Measurements from ENCODE around the gene GALNT16.

The GALNT16 gene

GRCh38 chr14:69358233-69358963 lies 98.4 kb downstream of the GALNT16 start:
- peak; percentile 64 for DNase-seq

GRCh38 chr14:69358966-69359365 lies 99.0 kb downstream of the GALNT16 start:
- H3K9me3 Mint-ChIP-seq: no peaks in the 10 kb centered on the region
- no peak for ATAC-seq
- peaks cover 10% of the 10 kb centered on the region for H3K27me3 Mint-ChIP-seq
- H3K4me3 Mint-ChIP-seq: no peak overlapping the region
- H3K36me3 Mint-ChIP-seq (ENCODE audit: low read depth): no peaks in the 10 kb centered on the region
- H3K4me1 Mint-ChIP-seq: peaks cover 37% of the 10 kb centered on the region
- no peak for DNase-seq
- no peak overlapping the region for H3K27ac Mint-ChIP-seq

More at GRCh38 chr14:69358233-69358963, 98.4 kb downstream of the GALNT16 start:
- H3K27ac Mint-ChIP-seq: no peak overlapping the region
- no peaks in the 10 kb centered on the region for H3K9me3 Mint-ChIP-seq
- peak; percentile 93 for ATAC-seq
- H3K4me3 Mint-ChIP-seq: no peak overlapping the region
- peaks cover 40% of the 10 kb centered on the region for H3K4me1 Mint-ChIP-seq
- H3K27me3 Mint-ChIP-seq: peaks cover 10% of the 10 kb centered on the region
- no peaks in the 10 kb centered on the region for H3K36me3 Mint-ChIP-seq (ENCODE audit: low read depth)

GRCh38 chr14:69360438-69361108 lies 100.6 kb downstream of the GALNT16 start:
- peaks cover 8% of the 10 kb centered on the region for H3K27me3 Mint-ChIP-seq
- ATAC-seq (no peak), DNase-seq (no peak)
- H3K27ac Mint-ChIP-seq: no peak overlapping the region
- no peaks in the 10 kb centered on the region for H3K9me3 Mint-ChIP-seq
- H3K36me3 Mint-ChIP-seq (ENCODE audit: low read depth): no peaks in the 10 kb centered on the region
- peaks cover 23% of the 10 kb centered on the region for H3K4me1 Mint-ChIP-seq
- no peak overlapping the region for H3K4me3 Mint-ChIP-seq

DNA sequence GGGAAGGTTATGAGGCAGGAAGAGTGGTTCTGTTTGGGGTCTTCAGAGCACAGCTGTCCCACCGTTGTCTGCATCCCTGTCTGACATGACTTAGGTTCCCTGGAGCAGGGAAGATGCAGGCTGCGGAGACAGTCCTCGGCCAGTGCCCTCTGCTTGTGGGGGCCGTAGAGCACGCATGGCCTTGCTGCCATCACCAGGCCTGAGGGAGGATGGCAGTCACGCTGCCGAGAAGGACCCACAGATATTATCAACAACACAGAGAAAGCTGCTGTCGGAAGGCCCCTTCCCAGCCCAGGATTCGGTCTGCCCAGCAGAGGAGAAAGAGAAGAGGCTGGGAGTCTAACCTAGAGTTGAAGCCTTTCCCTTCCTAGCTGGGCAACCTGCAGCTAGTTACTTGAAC lies 103.1 kb downstream of the GALNT16 start:
- no peaks in the 10 kb centered on the region for H3K36me3 Mint-ChIP-seq (ENCODE audit: low read depth)
- peaks cover 17% of the 10 kb centered on the region for H3K4me1 Mint-ChIP-seq
- H3K4me3 Mint-ChIP-seq: no peak overlapping the region
- no peak overlapping the region for H3K27ac Mint-ChIP-seq
- ATAC-seq (no peak), DNase-seq (no peak)
- H3K9me3 Mint-ChIP-seq: no peaks in the 10 kb centered on the region
- H3K27me3 Mint-ChIP-seq: peaks cover 8% of the 10 kb centered on the region

DNA sequence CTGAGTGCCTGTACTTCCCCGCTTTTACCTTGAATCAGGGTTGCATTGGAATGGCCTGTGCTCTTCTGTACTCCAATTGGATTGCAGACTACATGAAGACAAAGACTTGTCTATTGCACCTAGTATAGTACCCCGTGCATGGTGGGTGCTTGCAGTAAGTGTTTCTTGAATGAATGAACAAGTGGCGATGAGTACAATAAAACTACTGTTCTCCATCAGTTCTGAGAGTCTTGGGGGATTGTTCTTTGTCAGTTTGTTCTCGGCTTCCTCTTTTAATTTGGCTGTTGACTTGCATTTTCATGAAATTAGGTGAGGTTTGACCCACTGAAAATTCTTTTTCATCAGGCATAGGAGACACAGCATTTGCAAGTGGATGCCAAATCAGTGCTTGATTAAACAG lies 104.0 kb downstream of the GALNT16 start:
- peaks cover 8% of the 10 kb centered on the region for H3K4me1 Mint-ChIP-seq
- H3K36me3 Mint-ChIP-seq (ENCODE audit: low read depth): no peaks in the 10 kb centered on the region
- peaks cover 5% of the 10 kb centered on the region for H3K27me3 Mint-ChIP-seq
- no peak overlapping the region for H3K4me3 Mint-ChIP-seq
- no peaks in the 10 kb centered on the region for H3K9me3 Mint-ChIP-seq
- no peak overlapping the region for H3K27ac Mint-ChIP-seq
- DNase-seq (no peak), ATAC-seq (no peak)

DNA sequence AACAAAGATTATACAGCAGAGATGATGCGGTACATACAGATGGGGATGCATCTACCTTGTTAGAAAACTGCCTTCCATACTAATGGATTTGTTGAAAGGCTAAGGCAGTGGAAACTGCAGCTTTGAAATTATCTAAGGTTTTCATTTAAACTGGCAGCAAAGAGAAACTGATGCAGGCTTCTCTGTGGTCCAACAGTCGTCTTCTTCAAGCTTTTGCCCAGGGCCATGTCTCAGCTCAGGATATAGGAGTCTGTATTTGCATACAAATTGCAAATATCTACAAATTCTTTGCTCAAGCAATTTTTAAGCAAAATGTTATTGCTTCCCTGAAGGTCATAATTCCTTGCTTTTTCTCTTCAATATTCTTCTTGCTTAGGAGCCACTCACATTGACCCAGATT lies 104.4 kb downstream of the GALNT16 start:
- Mint-ChIP-seq H3K4me1 (peaks cover 4% of the 10 kb centered on the region), H3K27me3 (peaks cover 5% of the 10 kb centered on the region), H3K36me3 (ENCODE audit: low read depth) (no peaks in the 10 kb centered on the region), H3K9me3 (no peaks in the 10 kb centered on the region), H3K4me3 (no peak overlapping the region), H3K27ac (no peak overlapping the region)
- DNase-seq (no peak), ATAC-seq (no peak)

- no peaks in the 10 kb centered on the region for H3K27me3 Mint-ChIP-seq
- DNase-seq (no peak), ATAC-seq (no peak)
- no peaks in the 10 kb centered on the region for H3K36me3 Mint-ChIP-seq (ENCODE audit: low read depth)
- H3K27ac Mint-ChIP-seq: no peak overlapping the region
- no peaks in the 10 kb centered on the region for H3K9me3 Mint-ChIP-seq
- H3K4me3 Mint-ChIP-seq: no peak overlapping the region
- no peaks in the 10 kb centered on the region for H3K4me1 Mint-ChIP-seq
Measured at GRCh38 chr14:69366069-69366468, 106.1 kb downstream of the GALNT16 start.

DNA sequence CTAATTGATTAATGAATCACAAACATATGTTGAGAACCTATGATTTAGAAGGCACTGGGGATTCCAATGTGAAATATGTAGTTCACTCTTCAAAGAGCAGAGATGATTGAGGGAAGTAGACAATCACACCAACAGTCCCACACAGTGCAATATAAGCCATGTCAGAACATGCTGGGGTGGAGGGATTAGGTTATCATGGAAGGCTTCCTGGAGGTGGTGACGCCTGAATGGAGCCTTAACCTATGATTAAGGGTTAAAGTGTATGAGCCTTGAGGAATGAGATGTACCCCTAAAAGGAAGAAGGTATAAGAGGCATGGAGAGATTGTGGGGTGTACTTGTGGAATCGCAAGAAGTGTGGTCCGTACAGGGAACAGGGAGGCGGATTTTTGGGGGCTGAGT lies 106.8 kb downstream of the GALNT16 start:
- ATAC-seq (no peak), DNase-seq (no peak)
- Mint-ChIP-seq H3K4me3 (no peak overlapping the region), H3K27ac (no peak overlapping the region), H3K27me3 (no peaks in the 10 kb centered on the region), H3K36me3 (ENCODE audit: low read depth) (no peaks in the 10 kb centered on the region), H3K4me1 (no peaks in the 10 kb centered on the region), H3K9me3 (no peaks in the 10 kb centered on the region)

- Mint-ChIP-seq H3K27ac (no peak overlapping the region), H3K9me3 (no peaks in the 10 kb centered on the region), H3K36me3 (ENCODE audit: low read depth) (peaks cover 4% of the 10 kb centered on the region), H3K4me3 (no peak overlapping the region), H3K4me1 (peaks cover 6% of the 10 kb centered on the region), H3K27me3 (no peaks in the 10 kb centered on the region)
- ATAC-seq (no peak), DNase-seq (no peak)
Measured at GRCh38 chr14:69368381-69368780, 108.4 kb downstream of the GALNT16 start.

- Mint-ChIP-seq H3K4me3 (no peak overlapping the region), H3K9me3 (no peaks in the 10 kb centered on the region), H3K4me1 (peaks cover 14% of the 10 kb centered on the region), H3K36me3 (ENCODE audit: low read depth) (peaks cover 15% of the 10 kb centered on the region), H3K27ac (no peak overlapping the region), H3K27me3 (no peaks in the 10 kb centered on the region)
- no peak for DNase-seq
- ATAC-seq: no peak
Measured at GRCh38 chr14:69370061-69370460, 110.1 kb downstream of the GALNT16 start.

DNA sequence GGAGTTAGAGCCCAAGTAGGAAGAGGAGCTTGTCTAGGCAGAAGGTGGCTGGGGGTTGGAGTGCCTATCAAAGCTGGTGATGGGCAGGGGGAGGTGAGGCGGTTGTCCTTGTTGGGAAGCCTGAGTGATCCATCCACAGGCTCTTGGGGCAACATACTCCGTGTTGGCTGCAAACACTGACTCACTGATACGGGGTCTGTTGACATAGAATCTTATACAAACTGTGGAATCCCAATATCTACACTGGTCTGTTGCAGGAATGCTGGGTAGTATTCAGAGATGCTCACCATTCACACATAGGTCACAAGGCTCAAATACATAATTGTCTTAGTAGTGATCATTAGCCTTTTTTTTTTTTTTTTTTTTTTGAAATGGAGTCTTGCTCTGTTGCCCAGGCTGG lies 112.2 kb downstream of the GALNT16 start:
- Mint-ChIP-seq H3K27ac (no peak overlapping the region), H3K4me1 (peaks cover 14% of the 10 kb centered on the region), H3K27me3 (no peaks in the 10 kb centered on the region), H3K36me3 (ENCODE audit: low read depth) (peaks cover 35% of the 10 kb centered on the region), H3K4me3 (no peak overlapping the region), H3K9me3 (peaks cover 11% of the 10 kb centered on the region)
- DNase-seq (no peak), ATAC-seq (no peak)

GRCh38 chr14:69373104-69373503 lies 113.1 kb downstream of the GALNT16 start:
- Mint-ChIP-seq H3K9me3 (peaks cover 11% of the 10 kb centered on the region), H3K27ac (peak overlapping the region; percentile 2), H3K4me3 (no peak overlapping the region), H3K36me3 (ENCODE audit: low read depth) (peaks cover 39% of the 10 kb centered on the region), H3K27me3 (no peaks in the 10 kb centered on the region), H3K4me1 (peaks cover 14% of the 10 kb centered on the region)
- DNase-seq (no peak), ATAC-seq (peak; percentile 61)

DNA sequence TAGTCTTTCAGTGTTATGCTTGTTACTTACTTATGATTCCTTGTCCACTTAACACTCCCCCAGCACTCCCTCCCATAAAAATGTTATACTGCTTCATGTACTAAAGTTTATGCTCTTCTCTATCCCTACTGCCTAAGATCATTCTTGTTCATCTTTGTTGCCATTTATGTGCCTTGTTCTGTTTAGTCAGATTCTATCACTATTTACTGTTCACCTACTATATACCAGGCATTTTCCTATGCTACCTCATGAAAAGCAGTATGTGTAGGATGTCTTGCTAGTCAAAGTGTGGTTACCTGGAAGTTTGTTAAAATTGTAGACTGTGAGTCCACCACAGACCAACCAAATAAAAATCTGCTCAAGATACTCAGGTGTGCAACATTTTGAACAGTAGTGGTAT lies 114.3 kb downstream of the GALNT16 start:
- Mint-ChIP-seq H3K9me3 (peaks cover 11% of the 10 kb centered on the region), H3K4me3 (no peak overlapping the region), H3K36me3 (ENCODE audit: low read depth) (peaks cover 47% of the 10 kb centered on the region), H3K27me3 (no peaks in the 10 kb centered on the region), H3K27ac (peak overlapping the region; percentile 18), H3K4me1 (peaks cover 16% of the 10 kb centered on the region)
- ATAC-seq (no peak), DNase-seq (no peak)

DNA sequence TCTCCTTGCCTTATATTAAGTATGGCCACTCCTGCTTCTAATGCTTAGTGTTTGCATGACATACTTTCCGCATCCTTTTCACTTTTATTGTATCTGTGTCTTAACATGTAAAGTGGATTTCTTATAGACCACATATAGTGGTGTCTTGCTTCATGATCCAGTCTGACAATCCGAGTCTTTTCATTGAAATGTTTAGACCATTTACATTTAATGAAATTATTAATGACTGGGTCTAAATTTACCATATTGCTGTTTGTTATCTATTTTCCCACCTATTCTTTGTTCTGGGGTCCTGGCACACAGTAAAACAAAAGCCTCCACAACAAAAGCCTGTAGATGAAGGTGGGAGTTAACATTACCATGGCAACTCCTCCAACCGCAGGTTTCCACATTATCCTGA lies 115.2 kb downstream of the GALNT16 start:
- no peak for DNase-seq
- Mint-ChIP-seq H3K27ac (no peak overlapping the region), H3K36me3 (ENCODE audit: low read depth) (peaks cover 57% of the 10 kb centered on the region), H3K27me3 (no peaks in the 10 kb centered on the region), H3K9me3 (peaks cover 11% of the 10 kb centered on the region), H3K4me1 (peaks cover 16% of the 10 kb centered on the region), H3K4me3 (no peak overlapping the region)
- no peak for ATAC-seq

GRCh38 chr14:69375722-69376121 lies 115.8 kb downstream of the GALNT16 start:
- no peak for ATAC-seq
- Mint-ChIP-seq H3K27ac (no peak overlapping the region), H3K36me3 (ENCODE audit: low read depth) (peaks cover 62% of the 10 kb centered on the region)

More at GRCh38 chr14:69375722-69376121, 115.8 kb downstream of the GALNT16 start:
- H3K4me3 Mint-ChIP-seq: no peak overlapping the region
- DNase-seq: no peak
- no peaks in the 10 kb centered on the region for H3K27me3 Mint-ChIP-seq
- peaks cover 16% of the 10 kb centered on the region for H3K4me1 Mint-ChIP-seq
- peaks cover 11% of the 10 kb centered on the region for H3K9me3 Mint-ChIP-seq

All from activated naive CD8-positive, alpha-beta T cell treated with anti-CD3 and anti-CD28 coated beads, Interleukin-2, amount 50 U/mL, for 24 hours (primary cell).